Hematopoietic multipotent progenitor cell treated with erythropoietin and hydrocortisone succinate and interleukin-3 and kit ligand, for 4 days (in vitro differentiated cells): ENCODE measurements around the gene STEAP3.

Experiments used
- DNase-seq: peaks from one replicate; pipeline ENCODE4 v3.0.0-alpha.2; 2015

The STEAP3 gene, protein sequence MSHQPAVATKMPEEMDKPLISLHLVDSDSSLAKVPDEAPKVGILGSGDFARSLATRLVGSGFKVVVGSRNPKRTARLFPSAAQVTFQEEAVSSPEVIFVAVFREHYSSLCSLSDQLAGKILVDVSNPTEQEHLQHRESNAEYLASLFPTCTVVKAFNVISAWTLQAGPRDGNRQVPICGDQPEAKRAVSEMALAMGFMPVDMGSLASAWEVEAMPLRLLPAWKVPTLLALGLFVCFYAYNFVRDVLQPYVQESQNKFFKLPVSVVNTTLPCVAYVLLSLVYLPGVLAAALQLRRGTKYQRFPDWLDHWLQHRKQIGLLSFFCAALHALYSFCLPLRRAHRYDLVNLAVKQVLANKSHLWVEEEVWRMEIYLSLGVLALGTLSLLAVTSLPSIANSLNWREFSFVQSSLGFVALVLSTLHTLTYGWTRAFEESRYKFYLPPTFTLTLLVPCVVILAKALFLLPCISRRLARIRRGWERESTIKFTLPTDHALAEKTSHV

DNA sequence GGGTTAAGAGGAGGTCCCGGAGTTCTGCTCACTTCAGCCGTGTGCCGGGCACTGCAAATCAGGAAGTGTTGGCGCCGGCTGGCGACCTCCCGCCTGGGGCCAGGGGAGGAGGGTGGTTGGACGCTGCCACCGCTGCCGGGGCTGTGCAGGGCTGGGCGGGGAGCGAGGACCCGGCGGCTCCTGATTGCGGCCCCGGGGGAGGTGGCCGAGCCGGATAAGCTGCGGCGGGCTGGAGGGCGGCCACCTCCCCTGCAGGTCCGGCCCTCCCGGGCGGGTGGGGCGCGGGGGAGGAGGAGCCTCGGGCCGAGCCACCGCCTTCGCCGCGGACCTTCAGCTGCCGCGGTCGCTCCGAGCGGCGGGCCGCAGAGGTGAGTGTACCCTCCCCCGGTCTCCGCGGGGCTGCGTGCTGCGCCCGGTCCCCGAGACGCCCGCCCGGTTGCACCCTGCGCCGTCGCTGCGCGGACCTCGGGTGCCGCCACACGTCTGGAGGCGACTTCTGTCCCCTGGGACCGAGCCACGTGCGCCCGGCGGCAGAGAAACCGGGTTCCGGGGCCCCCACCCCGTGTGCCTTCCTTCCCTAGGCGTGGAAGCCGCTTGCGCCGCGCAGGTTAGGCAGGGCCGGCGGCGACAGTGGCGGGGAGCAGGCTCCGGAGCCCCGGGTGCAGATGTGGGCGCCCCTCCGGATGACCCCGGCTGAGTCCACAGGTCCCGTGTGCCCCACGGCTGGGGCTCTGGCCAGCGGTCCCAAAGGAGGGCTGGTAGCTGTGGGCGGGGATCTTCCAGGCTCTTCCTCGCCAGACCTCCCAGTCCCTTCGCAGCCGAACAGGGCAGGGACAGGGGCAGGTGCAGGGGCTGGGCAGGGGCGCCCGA is at the start of gene STEAP3:
Gene STEAP3, plus strand, starts transcription at position 314 of the 870 bp plus-strand sequence. CDS start 7,179 bp downstream, outside the sequence.
- DNase-seq: peak; percentile 97

DNA sequence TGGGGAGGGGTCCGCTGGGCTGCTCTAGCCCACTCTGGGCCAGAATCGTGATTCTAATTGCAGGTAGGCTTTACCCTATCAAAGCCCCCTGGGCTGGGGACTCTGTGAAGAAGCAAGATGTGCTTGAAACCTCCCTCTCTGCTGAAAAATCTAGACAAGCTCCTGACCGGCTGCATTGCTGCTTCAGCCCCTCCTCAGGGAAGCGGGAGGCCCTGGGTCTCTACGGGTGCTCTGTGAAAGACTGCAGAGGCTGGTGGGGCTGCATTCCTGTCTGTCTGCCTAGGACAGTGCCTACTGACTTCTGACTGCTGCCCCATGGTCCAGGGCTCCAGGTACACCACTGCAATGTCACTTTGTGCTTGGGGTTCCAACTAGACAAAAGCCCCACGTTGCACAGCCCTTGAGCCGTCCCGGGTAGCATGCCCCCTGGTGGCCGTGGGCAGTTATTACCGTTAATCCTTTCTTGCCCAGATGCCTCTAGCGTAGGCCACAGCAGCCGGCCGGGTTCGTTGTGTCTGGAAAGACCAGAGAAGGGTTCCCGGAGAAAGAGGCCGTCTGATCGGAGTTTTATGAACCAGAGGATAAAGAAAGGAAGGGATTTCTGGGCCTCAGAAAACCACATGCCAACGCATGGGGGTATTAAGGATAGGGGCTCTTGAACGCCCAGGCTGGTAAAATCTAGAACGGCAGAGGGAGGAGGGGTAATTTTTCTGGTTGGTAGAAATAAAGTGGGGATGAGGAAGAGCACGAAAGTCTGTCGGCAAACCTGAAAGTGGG is 49.2 kb upstream of the STEAP3 start:
- peak; percentile 77 for DNase-seq

DNA sequence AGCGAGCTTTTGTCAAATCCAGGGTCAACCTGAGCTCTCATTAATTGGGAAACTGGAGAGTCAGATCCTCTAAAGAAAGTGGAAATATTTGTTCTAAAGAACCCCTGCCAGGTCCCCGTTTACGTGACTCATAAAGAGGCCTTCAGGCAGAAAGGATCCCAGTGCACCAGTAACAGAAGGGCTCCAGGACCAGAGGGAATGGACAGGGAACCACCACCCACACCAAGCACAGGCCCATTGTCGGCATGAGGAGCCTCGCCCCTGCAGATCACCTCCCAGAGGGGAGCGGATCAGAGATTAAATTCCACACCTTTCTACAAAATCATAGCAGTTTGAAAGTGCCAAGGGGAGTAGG is 48.7 kb upstream of the STEAP3 start:
- no peak for DNase-seq

DNA sequence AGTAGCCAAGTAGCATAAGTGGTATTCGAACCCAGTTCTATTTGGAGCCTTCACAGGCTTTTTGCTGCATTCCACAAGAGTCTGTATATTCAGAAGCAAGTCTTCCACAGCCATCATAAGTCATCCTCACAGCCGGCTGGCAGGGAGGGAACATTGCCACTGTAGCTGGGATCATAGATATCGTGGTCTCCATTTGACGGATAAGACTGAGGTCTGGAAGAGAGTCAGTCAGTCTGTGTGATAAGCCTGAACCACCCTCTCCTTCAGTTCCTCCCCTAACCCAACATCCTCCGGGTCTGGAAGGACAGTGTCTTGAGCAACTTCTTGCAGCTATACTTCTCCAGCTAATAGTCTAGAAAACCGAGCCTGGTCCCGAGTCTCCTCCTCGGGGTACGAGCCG is 48.1 kb upstream of the STEAP3 start:
- DNase-seq: peak; percentile 77

DNA sequence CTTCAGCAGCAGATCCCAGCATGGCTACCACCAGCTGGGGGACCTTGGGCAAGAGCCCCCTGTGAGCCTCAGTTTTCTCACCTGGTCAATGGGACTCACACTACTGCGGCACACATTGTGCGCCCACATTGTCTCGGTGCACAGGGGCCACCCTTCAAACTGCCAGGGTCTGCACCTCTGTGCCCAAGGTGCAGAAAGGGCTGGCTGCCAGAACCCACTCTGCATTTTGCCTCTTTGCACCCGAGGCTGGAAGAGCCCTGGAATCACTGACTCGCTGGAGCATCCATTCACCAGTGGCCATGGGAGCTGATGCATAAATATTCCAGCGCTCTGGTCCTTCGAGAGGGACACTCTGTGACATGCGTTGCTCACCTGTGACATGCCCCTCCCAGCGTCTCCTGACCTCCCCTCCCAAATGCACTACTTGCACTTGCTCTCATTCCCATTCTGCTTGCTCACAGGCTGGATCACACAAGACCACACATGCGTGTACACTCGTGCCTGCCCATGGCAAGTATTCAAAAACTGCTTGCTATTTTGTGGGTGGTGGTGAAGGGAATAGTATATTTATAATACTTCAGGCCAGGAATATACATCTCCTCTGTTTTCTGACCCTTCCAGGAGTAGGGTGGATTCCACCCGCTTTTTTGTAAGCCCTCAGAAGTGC is 46.3 kb upstream of the STEAP3 start:
- DNase-seq: no peak

DNA sequence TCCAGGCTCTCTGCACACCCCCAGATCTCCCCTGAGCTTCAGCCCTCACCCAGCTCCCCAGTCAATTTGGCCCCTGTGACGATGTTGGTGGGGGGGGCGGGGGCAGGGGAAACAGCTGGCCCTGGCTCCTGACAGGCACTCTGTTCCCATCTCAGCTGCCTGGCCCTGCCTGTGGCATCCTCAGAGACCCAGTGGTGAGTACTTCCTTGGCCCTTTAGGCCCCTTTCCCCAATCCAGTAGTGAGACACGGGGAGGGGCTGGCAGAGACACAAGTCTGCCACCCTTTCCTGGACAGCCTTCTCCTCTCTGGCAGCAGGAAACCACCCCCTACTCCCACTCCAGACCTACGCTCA is 45.8 kb upstream of the STEAP3 start:
- DNase-seq: no peak

DNA sequence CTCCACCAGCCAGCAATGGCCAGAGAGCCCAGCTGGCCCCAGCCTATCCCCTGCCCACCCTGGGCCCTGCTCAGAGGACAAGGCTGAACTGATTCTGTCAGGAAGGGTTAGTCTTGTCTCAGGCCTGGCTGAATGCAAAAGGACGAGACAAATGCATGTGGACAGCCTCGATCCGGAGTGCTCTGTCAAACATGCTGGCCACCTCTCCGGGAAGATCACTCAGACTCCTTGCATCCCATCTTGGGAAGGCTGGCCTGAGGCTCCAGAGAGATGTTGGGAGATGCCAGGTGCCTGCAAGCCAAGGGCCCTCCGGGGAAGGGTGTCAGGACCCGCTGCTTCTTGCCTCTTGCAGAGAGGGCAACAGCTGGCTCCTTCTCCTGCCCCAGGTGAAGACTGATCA is 44.9 kb upstream of the STEAP3 start:
- no peak for DNase-seq

DNA sequence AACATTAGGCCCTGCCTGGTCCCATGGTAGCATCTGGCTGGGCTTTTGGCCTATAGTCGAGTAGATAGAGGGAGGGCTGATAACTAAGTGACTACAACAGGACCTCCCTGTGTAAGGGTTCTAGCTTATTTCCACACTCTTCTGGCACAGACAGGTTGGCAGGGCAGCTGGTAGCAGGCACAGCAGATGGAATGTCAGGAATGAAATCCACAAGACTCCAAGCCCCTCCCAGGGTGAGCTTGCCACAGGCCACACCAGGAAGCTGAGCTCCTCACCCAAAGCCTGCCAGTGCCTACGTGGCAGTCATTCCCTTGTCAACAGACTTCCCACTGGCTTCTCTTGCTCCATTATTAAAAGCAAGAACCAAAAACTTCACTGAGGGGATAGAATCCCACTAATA is 44.4 kb upstream of the STEAP3 start:
- no peak for DNase-seq

DNA sequence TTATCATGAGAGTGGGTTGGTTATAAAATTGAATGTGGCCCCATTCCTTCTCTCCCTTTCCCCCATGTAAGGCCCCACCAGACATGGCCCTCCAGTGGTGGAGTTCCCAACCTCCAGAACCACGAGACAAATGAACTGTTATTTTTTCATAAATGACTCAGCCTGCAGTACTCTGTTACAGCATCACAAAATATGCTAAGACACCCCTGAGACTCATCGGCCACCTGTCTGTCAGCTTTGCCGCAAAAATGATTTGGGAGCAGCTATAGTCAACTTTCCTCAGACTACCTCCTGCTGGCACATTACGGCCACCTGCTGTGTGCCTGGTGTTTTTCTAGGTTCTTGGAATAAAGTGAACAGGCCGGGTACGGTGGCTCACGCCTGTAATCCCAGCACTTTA is 43.6 kb upstream of the STEAP3 start:
- no peak for DNase-seq

DNA sequence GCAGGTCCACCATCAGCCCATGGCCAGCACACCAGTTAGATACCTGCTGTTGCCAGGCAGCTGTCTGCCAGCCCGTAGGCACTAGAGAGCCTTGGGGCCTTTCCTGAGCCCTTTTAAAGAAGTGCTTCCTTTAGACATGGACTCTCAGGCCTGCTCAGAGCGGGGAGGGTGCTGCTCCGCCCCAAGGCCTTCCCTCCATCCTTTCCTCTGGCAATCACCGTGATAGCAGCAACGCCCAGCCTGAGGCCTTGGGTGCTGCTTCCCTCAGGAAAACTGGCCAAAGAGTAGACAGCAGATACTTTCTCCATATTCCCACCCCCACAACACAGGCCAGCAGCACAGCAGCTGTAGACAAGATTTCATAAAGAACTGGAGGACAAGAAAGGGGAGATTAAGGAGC is 42.7 kb upstream of the STEAP3 start:
- no peak for DNase-seq

DNA sequence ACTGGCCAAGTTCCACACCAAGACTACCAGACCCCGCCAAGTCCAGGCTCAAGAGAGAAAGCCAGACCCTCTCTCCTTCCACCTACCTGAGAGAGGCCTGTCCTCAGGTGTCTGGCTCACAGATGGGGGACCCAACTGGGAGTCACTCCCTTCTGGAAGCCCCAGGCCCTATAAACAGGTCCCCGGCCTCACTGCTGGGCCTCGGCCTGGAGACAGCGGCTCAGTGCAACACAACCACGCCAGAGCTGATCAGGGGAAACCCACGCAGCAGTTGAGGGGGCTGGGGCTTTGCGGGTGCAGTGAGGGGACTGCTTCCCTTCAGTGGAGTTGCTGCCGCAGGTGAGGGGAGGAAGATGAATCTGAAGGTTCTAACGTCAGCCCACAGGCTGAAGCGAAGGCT is 42.2 kb upstream of the STEAP3 start:
- no peak for DNase-seq

DNA sequence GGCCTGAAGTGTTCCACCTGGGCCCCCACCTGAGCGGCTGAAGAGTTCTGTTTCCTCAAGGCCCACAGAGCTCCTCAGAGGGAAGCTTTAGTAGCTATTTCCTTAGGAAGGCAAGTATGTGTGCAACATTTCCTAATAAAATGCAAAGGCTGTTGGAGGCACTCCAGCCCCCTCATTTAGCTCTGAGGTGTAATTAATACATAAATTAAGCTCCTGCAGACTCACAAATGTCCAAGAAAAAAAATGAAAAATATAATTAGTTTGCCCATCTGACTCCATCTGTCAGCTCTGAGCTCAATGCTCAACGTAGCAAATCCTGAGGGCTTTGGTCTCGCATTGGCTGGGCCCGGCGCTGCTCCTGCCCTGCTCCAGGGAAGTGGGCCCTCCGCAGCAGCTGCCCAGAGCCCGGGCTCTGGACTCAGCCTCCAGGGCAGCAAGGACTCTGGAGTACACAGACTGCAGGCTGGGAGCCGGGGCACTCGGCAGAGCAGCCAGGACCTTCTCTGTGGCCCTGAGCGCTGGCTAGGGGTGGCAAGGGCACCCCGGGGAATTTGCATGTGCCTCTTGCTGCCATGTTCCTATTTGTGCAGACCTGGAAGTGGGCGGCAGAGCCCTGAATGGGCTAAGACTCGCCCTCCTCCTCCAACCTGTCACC is 41.7 kb upstream of the STEAP3 start:
- no peak for DNase-seq

DNA sequence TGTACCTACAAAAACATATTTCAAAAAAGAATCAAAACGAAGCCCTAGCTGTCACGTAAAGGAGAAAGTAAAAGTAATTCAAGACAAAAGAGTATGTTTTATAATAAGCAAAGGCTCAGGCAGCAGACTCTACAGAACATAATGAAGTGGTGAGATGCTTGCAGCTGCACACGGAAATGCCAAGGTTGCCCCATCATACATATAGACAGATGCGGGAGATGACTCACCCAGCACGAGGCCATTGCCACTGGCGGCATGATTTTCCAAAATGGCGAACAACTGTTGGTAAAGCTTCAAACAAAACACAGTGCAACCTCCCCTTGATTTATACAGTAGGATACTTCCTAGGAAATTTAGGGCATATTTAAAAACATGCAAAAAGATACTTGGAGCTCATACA is 39.1 kb upstream of the STEAP3 start:
- DNase-seq: no peak

DNA sequence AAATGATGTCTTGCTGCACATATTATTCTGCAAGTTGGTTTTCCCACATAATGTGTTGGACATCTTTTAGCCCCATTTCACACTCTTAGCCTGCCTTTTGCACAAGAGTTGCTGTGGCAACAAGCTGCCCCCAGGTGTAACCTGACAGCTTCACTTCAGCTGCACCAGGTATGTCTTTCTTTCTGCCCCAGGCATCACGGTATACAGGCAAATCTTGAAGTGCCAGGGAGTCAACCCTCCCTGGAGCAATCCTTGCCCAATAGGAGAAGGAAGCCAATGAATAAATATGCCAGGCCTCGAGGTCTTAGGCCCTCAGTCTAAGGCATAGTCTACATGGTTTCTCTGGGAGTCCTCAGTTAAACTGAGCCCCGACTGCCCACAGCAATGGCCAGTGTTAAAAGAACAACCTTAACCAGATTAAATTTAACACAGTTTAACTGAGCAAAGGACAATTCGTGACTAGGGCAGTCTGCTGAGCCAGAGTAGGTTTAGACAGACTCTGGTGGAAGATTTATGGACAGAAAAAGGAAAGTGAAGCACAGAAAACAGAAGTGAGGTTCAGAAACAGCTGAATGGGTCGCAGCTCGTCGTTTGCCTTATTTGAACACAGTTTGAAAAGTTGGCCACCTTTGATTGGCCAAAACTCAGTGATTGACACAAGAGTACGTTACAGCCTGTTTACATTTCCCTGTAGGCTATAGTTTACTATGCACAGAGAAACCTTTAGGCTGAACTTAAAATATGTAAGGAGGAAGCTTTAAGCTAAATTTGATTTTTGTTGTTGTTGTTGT is 33.1 kb upstream of the STEAP3 start:
- no peak for DNase-seq

DNA sequence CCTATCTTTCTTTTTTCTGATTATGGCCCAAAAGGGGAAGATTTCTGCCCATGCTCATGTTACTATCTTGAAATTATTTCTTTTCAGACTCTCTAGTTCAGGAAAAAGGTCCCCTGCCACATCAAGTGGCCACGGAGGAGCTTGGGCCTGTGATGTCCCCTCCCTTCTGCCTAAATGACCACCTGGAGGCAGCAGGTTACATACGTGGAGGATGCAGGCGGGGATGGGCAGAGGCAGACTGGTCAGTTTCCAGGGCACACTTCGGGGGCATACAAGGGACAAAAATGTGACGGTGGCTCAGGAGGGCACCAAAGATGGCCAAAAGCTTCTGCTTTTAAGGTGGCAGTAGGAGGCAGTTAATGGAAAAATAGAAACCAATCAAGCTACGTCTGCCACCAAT is 30.7 kb upstream of the STEAP3 start:
- no peak for DNase-seq

DNA sequence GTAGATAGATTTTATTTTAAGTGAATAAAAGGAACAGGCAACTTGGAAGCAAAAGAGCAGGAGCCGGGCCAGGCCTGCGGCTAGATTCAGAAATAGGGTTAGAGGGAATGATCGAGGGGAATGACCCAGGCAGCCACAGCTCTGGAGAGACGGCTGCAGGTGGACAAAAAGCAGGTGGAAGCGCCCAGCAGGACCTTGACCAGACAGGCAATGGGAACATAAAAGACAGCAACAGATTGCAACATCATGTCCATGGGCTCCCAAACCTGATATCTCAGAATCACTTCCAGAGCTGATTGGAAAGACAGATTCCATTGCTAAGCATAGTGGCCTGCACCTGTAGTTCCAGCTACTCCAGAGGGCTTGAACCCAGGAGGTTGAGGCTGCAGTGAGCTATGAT is 28.6 kb upstream of the STEAP3 start:
- DNase-seq: no peak

DNA sequence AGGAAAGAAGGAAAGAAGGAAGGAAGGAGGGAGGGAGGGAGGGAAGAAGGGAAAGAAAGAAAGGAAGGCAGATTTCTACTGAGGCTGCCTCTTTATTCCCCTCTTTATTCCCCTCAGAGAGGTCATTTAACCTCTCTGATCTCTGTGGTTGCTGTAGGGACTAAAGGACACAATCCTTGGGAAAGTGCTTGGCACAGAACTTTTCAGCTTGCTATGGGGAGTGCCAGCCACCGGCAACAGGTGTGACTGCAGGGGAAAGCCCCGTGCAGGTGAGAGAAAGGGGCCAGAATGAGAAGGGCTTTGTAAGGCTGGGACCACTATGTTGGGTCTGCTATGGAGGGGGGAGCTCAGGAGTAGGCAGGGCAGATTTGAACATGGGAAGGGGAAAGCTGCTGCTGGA is 27.7 kb upstream of the STEAP3 start:
- DNase-seq: no peak

DNA sequence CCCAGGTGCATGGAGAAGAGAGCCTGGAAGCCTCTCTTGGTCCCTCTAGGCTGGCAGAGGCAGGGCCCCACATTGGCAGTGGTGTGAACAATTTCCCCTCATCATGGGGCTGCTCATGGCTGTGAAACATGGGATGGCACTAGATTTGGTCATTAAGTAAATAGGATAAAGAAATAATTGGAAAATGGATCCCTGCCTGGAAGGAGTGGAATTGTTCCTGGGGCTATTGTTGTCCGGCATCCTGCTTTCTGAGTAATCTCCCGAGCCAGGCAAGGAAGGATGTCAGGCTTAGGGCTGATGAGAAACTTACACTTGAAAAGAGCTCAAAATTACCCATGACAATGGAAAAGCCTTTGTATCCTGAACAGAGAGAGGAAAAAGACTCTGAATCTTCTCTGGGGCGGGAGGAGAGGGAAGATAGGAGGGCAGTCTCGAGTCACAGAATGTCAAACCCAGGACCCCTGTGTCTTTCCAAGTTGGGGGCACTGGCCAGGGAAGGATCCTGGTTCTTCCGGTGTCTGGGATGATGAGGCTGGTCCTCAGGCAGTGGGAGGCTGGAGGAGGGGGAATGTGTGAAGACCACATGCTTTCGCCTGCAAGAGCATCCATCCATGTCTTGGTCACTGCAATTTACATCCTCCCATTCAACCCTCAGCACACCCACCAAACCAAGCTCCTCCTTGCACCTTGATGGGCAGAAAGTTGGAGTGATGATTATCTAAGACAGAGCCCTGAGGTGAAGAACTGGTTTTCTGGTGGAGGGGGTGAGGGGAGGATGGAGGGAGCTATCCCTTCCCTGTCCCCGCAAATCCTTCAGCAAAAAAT is 27.1 kb upstream of the STEAP3 start:
- DNase-seq: no peak

DNA sequence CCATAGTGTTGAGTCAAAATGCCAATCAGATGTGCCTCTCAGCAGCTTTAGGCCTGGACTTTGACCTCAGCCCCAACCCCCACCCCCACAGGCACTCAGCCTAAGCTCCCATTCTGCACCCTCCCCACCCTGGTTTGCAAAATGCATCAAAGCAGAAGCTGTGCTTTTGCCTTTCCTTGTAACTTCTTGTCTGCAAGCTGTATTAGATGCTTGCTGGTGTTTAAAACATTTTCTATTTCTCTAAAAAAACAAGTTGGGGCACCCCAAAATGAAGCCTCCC is 26.6 kb upstream of the STEAP3 start:
- no peak for DNase-seq

DNA sequence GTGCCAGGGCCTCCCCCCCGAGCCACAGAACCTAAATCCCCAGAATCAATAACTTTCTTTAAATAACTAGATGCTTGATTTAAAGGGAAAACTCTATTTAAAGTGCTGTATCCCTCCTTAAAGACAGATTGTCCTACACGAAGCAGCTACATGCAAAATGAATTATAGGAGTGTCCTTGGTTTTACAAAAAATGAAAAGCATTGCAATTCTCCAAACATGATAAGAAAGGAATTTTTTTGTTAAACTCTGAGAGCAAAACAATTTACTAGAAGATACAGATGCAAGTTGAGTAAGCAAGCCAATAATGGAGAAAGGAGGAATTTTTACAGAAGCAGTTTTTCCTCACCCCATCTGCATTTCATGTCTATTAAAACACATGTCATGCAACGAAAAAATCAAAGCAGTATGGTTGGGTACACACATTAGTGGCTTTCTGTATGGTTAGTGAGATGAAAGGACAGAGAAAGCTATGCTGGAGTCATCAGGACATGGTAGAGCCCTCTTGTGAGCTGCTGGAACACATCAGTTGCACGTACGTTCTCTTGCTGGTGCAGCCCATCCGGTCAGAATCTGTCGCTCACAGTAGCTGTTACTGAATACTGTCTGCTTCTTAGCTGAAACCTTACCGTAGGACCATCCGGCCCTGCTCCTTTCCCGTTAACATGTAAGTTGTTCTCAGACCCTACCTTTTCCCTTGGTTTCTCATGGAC is 25.9 kb upstream of the STEAP3 start:
- no peak for DNase-seq
